ENCODE data around the gene E2F7.

The E2F7 gene

GRCh38 chr12:77070382-77070781 lies 5.0 kb upstream of the E2F7 start:
- no peak for TF ChIP-seq CTCF (IDR thresholded peaks at IDR 0.05; ENCODE audit: low read depth, low read length, missing control alignments)
- no peak overlapping the region for H3K4me3 ChIP-seq (ENCODE audit: low read depth, low read length)

GRCh38 chr12:77064896-77065360 lies 441 bp downstream of the E2F7 start:
- H3K4me3 ChIP-seq (ENCODE audit: low read depth, low read length), result peak overlapping the region; percentile 99
- TF ChIP-seq CTCF (IDR thresholded peaks at IDR 0.05; ENCODE audit: low read depth, low read length, missing control alignments), result no peak
- DNase-seq (ENCODE audit: low read depth), result no peak

More at GRCh38 chr12:77070382-77070781, 5.0 kb upstream of the E2F7 start:
- DNase-seq (ENCODE audit: low read depth), result no peak

GRCh38 chr12:77062846-77063461 lies 2.4 kb downstream of the E2F7 start:
- no peak for TF ChIP-seq CTCF (IDR thresholded peaks at IDR 0.05; ENCODE audit: low read depth, low read length, missing control alignments)
- peak overlapping the region; percentile 99 for H3K4me3 ChIP-seq (ENCODE audit: low read depth, low read length)
- peak; percentile 60 for DNase-seq (ENCODE audit: low read depth)

GRCh38 chr12:77062396-77062795 lies 3.0 kb downstream of the E2F7 start:
- DNase-seq (ENCODE audit: low read depth), result no peak
- no peak for TF ChIP-seq CTCF (IDR thresholded peaks at IDR 0.05; ENCODE audit: low read depth, low read length, missing control alignments)
- H3K4me3 ChIP-seq (ENCODE audit: low read depth, low read length), result peak overlapping the region; percentile 26; the same call in 1 of the 2 replicates

DNA sequence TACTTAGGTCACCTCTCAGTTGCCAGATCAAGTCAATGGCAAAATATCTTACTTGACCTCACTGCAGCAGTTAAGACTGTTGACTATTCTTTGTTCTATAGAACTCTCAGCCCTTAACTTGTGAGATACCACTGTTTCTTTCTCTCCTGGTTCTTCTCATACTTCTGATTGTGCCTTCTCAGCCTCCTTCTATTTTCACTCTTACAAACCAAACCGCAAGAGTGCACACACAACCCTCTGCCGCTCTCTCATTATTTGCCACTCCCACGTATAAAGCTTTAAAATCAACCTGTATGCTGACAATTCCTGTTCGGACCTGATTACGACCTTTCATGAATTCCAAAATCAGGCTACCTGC lies 4.5 kb downstream of the E2F7 start:
- DNase-seq (ENCODE audit: low read depth), result peak; percentile 46
- H3K4me3 ChIP-seq (ENCODE audit: low read depth, low read length), result peak overlapping the region; percentile 30
- TF ChIP-seq CTCF (IDR thresholded peaks at IDR 0.05; ENCODE audit: low read depth, low read length, missing control alignments), result no peak

DNA sequence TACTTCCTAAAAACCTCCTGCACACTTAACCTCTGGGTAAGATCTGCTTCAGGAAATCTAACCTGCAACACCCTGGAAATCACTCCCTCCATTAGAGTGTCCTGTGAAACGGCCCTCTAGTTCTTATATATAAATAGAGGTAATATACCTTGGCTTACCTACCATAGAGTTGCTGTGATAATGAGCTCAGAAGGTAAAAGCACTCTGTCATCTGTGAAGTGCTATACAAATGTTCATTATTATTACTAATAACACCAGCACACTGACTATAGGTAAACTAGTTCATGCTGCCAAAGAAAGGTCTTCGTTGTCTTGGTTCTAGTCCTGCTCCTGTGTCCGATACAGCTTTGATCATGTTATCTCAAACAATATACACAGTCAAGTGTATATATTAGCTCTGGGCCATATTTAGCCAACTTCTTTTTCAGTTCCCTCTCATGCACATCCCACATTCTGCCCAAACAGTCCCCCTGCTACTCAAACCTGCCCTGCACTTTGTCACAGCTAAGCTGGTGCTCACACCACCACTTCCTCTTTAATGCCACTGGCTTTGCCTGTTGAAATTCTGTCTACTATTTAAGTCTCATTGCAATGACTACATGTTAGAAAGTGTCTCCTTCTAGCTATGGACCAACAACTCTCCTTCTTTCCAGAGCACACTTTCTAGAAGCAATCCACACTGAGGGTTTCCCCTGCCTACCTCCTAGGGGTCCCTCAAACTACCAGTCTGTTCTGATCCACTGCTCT lies 5.1 kb downstream of the E2F7 start:
- TF ChIP-seq CTCF (IDR thresholded peaks at IDR 0.05; ENCODE audit: low read depth, low read length, missing control alignments), result no peak
- H3K4me3 ChIP-seq (ENCODE audit: low read depth, low read length), result peak overlapping the region; percentile 37

More for the DNA sequence above, 5.1 kb downstream of the E2F7 start:
- DNase-seq (ENCODE audit: low read depth), result peak; percentile 81
